ENCODE data around the gene RAPSN. TPM values are rescaled to one million over a fixed set of nuclear protein-coding genes. Genes with fewer than 3 reads are reported as not detected.

RAPSN gene
- total and polyA plus RNA-seq, 8 donors = 0.18 to 0.92 (median 0.33) TPM

DNA sequence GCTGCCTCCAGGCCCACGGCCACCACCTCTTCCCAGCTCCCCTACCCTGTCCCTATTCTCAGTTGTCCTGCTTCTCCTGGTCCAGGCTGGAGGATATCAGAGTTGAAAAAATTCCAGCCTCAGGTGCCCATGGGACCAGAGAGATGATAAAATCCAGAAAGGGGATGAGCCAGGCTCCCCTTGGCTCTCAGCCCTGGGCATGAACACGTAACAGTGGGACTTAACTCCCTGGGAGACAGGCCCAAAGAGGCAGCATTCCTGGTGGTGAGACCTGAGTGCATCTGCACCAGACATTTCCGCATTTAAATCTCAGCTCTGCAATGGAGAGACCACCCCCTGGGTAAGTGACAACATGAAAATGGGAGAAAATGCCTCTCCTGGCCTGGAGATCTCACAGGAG lies 50.9 kb downstream of the RAPSN start:
- intact Hi-C loops (cut with DNase I) = no loop called here
- DNase-seq (peak in 1 of 6 donors; percentile 8), ATAC-seq (no peak), FAIRE-seq (no peak)
- Histone ChIP-seq H3K27me3 (no peaks in the 10 kb centered on the region), H3K4me3 (no peak overlapping the region), H3K36me3 (no peaks in the 10 kb centered on the region), H3K4me1 (peaks cover 0 to 5% (median 0%) of the 10 kb centered on the region in 3 donors), H3K9me3 (no peaks in the 10 kb centered on the region), H3K27ac (no peak overlapping the region)
- TF ChIP-seq, protein P1, sequence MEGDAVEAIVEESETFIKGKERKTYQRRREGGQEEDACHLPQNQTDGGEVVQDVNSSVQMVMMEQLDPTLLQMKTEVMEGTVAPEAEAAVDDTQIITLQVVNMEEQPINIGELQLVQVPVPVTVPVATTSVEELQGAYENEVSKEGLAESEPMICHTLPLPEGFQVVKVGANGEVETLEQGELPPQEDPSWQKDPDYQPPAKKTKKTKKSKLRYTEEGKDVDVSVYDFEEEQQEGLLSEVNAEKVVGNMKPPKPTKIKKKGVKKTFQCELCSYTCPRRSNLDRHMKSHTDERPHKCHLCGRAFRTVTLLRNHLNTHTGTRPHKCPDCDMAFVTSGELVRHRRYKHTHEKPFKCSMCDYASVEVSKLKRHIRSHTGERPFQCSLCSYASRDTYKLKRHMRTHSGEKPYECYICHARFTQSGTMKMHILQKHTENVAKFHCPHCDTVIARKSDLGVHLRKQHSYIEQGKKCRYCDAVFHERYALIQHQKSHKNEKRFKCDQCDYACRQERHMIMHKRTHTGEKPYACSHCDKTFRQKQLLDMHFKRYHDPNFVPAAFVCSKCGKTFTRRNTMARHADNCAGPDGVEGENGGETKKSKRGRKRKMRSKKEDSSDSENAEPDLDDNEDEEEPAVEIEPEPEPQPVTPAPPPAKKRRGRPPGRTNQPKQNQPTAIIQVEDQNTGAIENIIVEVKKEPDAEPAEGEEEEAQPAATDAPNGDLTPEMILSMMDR (IDR thresholded peaks at IDR 0.05) = no peak
- WGBS, 2 donors = 87 to 98% methylated on average over 3 of the region's 3 CpGs

GRCh38 chr11:47396049-47396320 lies 53.0 kb downstream of the RAPSN start:
- Histone ChIP-seq H3K27me3 (no peaks in the 10 kb centered on the region), H3K27ac (peak overlapping the region in 1 of 4 donors; percentile 61), H3K36me3 (no peaks in the 10 kb centered on the region), H3K9me3 (no peaks in the 10 kb centered on the region), H3K4me1 (peaks cover 0 to 5% (median 0%) of the 10 kb centered on the region in 3 donors), H3K4me3 (no peak overlapping the region)
- intact Hi-C loops (cut with DNase I) = no loop called here
- WGBS, 2 donors = 87 to 90% methylated on average over 3 of the region's 3 CpGs
- TF ChIP-seq, protein P1 (IDR thresholded peaks at IDR 0.05) = no peak
- no peak for FAIRE-seq
- no peak for ATAC-seq
- peak in 1 of 6 donors; percentile 33 for DNase-seq

DNA sequence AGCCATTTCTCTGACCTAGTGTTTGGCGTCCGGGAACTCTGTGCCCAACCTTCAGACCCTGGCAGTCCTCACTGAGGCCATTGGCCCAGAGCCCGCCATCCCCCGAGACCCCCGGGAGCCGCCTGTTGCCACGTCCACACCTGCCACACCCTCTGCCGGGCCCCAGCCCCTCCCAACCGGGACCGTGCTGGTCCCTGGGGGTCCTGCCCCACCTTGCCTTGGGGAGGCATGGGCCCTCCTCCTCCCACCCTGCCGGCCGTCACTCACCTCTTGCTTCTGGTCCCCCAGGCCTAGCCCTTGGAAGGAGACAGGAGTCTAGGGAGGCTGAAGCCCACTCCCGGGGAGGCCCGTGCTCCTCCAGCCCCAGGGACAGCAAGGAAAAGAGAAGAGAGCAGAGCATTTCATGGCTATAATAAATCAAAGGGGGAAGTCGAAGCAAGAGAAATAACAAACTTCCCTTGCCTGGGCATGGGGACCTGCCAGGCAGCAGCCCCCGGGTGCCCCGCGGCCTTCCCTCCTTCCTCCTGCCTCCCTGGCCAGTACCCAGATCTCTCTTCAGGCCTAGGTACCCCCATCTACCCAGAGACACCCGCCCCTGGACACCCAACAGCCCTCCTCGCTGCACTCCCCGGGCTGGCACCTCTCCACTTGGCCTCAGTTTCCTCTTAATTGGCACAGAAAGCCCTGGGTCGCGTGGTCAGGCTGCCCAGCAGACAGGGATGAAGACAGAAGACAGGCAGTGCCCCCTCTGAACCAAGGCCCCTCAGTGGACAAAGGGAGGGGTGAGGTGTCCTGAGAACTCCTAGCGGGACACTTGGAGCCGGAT lies 53.5 kb downstream of the RAPSN start:
- intact Hi-C loops (cut with DNase I) = no loop called here
- ATAC-seq (no peak), FAIRE-seq (no peak), DNase-seq (peak in 3 of 6 donors; percentile 30 to 79 (median 50))
- Histone ChIP-seq H3K27me3 (no peaks in the 10 kb centered on the region), H3K4me1 (peaks cover 0 to under 1% (median 0%) of the 10 kb centered on the region in 3 donors), H3K36me3 (no peaks in the 10 kb centered on the region), H3K9me3 (no peaks in the 10 kb centered on the region), H3K27ac (peak overlapping the region in 2 of 4 donors; percentile 61 to 78), H3K4me3 (peak overlapping the region in 1 of 4 donors; percentile 10)
- TF ChIP-seq, protein P1 (IDR thresholded peaks at IDR 0.05) = no peak
- WGBS, 2 donors = 77 to 86% methylated on average over 25 of the region's 25 CpGs

- Histone ChIP-seq H3K9me3 (no peaks in the 10 kb centered on the region), H3K4me1 (no peaks in the 10 kb centered on the region), H3K27me3 (no peaks in the 10 kb centered on the region), H3K27ac (peak overlapping the region in 2 of 4 donors; percentile 61 to 78), H3K36me3 (no peaks in the 10 kb centered on the region), H3K4me3 (peak overlapping the region in 1 of 4 donors; percentile 10)
- 84 to 86% methylated on average over 36 to 39 of the region's 39 CpGs for WGBS, 2 donors
- TF ChIP-seq, protein P1 (IDR thresholded peaks at IDR 0.05) = no peak
- ATAC-seq (peak in 3 of 4 donors; percentile 34 to 58 (median 46)), FAIRE-seq (no peak), DNase-seq (peak in 1 of 6 donors; percentile 52)
- intact Hi-C loops (cut with DNase I) = no loop called here
Observed at GRCh38 chr11:47394322-47395222, 54.4 kb downstream of the RAPSN start.

Data from pancreas (tissue), 10 donors.